ENCODE measurements around the gene NFATC3. TPM values are rescaled to one million over a fixed set of nuclear protein-coding genes. Genes with fewer than 3 reads are reported as not detected.

NFATC3 gene
- total and polyA plus RNA-seq, 2 donors (not counting 1 experiment from before 2014, with no cell fraction given), result 33.4 to 115 TPM

GRCh38 chr16:68267612-68268405 is 182.6 kb downstream of the NFATC3 start:
- ATAC-seq (ENCODE audit: low read depth), result no peak
- Histone ChIP-seq H3K9ac (ENCODE audit: low read length) (no peak overlapping the region), H3K4me1 (ENCODE audit: control insufficient read depth in 2 of 2, insufficient read depth in 2 of 2, low read length in 2 of 2) (peaks cover 27 to 47% of the 10 kb centered on the region in 2 donors), H3K9me3 (ENCODE audit: control extremely low read depth in 1 of 3, control insufficient read depth in 2 of 3, insufficient read depth in 1 of 3, low read length in 2 of 3) (peaks cover 0 to 4% (median 0%) of the 10 kb centered on the region in 3 donors), H3K4me3 (ENCODE audit: control extremely low read depth in 1 of 5, extremely low read depth in 1 of 5, insufficient read depth in 1 of 5, low read depth in 2 of 5, low read length in 4 of 5) (no peak overlapping the region), H3K36me3 (replicated peaks in 1 of 2; ENCODE audit: control extremely low read depth in 1 of 2, control insufficient read depth in 1 of 2, extremely low read depth in 1 of 2, insufficient read depth in 2 of 2, low read length in 1 of 2) (peaks cover 0 to 29% of the 10 kb centered on the region in 2 experiments), H2AFZ (ENCODE audit: insufficient read depth, low read depth, low read length, poor library complexity, severe bottlenecking) (no peak overlapping the region), H3K27me3 (replicated peaks in 1 of 4; ENCODE audit: control extremely low read depth in 1 of 4, control insufficient read depth in 3 of 4, insufficient read depth in 4 of 4, low read length in 3 of 4) (no peaks in the 10 kb centered on the region), H3K27ac (ENCODE audit: low read length in 2 of 2) (peak overlapping the region in 1 of 2 donors; percentile 17), H3K4me2 (replicated peaks; ENCODE audit: low read depth, low read length, poor library complexity, severe bottlenecking) (no peak overlapping the region), H3K79me2 (ENCODE audit: control insufficient read depth, insufficient read depth, low read length) (peaks cover 97% of the 10 kb centered on the region), H4K20me1 (ENCODE audit: control insufficient read depth, insufficient read depth, low read length, poor library complexity, severe bottlenecking) (peaks cover 24% of the 10 kb centered on the region)
- DNase-seq, result no peak
- no peak overlapping the region for H3K4me3 Mint-ChIP-seq
- intact Hi-C loops (cut with micrococcal nuclease), result loop anchor here (10.0 kb wide), 1 partner anchor 257 kb away; no protein-coding TSS in a partner anchor
- 96% methylated on average over 2 of the region's 6 CpGs for WGBS (ENCODE audit: insufficient coverage)
- ChIA-PET CTCF (interaction anchor here (0.8 to 1.6 kb wide), 4 partner anchors 17 to 61 kb away, joined by 3 to 7 read pairs (median 4); partner anchors contain the start of genes PRMT7 and SLC7A6OS), POLR2A (interaction anchor here (0.6 kb wide), 1 partner anchor 16 kb away, joined by 3 read pairs; no protein-coding TSS in a partner anchor)
- H3K27me3 Mint-ChIP-seq, result no peaks in the 10 kb centered on the region
- TF ChIP-seq CTCF (IDR thresholded peaks at IDR 0.05) (no peak), EZH2 (IDR thresholded peaks at IDR 0.05; ENCODE audit: borderline replicate concordance, insufficient read depth, low read depth, low read length, poor library complexity, severe bottlenecking) (no peak)
- H3K4me1 Mint-ChIP-seq, result peaks cover 54% of the 10 kb centered on the region
- peak overlapping the region; percentile 66 for H3K27ac Mint-ChIP-seq
- H3K9me3 Mint-ChIP-seq (ENCODE audit: insufficient read depth), result no peaks in the 10 kb centered on the region

- 83% methylated on average over 2 of the region's 4 CpGs for WGBS (ENCODE audit: insufficient coverage)
- Histone ChIP-seq H3K9me3 (ENCODE audit: control extremely low read depth in 1 of 3, control insufficient read depth in 2 of 3, insufficient read depth in 1 of 3, low read length in 2 of 3) (no peaks in the 10 kb centered on the region), H3K4me3 (ENCODE audit: control extremely low read depth in 1 of 5, extremely low read depth in 1 of 5, insufficient read depth in 1 of 5, low read depth in 2 of 5, low read length in 4 of 5) (no peak overlapping the region), H2AFZ (ENCODE audit: insufficient read depth, low read depth, low read length, poor library complexity, severe bottlenecking) (no peak overlapping the region), H3K79me2 (ENCODE audit: control insufficient read depth, insufficient read depth, low read length) (peaks cover 99% of the 10 kb centered on the region), H3K9ac (ENCODE audit: low read length) (no peak overlapping the region), H3K36me3 (replicated peaks in 1 of 2; ENCODE audit: control extremely low read depth in 1 of 2, control insufficient read depth in 1 of 2, extremely low read depth in 1 of 2, insufficient read depth in 2 of 2, low read length in 1 of 2) (peaks cover 8 to 46% of the 10 kb centered on the region in 2 experiments), H3K27ac (ENCODE audit: low read length in 2 of 2) (peak overlapping the region; percentile 6 to 71), H3K4me1 (ENCODE audit: control insufficient read depth in 2 of 2, insufficient read depth in 2 of 2, low read length in 2 of 2) (peaks cover 40 to 56% of the 10 kb centered on the region in 2 donors), H3K4me2 (replicated peaks; ENCODE audit: low read depth, low read length, poor library complexity, severe bottlenecking) (no peak overlapping the region), H4K20me1 (ENCODE audit: control insufficient read depth, insufficient read depth, low read length, poor library complexity, severe bottlenecking) (peaks cover 39% of the 10 kb centered on the region), H3K27me3 (replicated peaks in 1 of 4; ENCODE audit: control extremely low read depth in 1 of 4, control insufficient read depth in 3 of 4, insufficient read depth in 4 of 4, low read length in 3 of 4) (no peaks in the 10 kb centered on the region)
- Mint-ChIP-seq H3K4me3 (no peak overlapping the region), H3K9me3 (ENCODE audit: insufficient read depth) (no peaks in the 10 kb centered on the region), H3K27me3 (no peaks in the 10 kb centered on the region), H3K4me1 (peaks cover 61% of the 10 kb centered on the region), H3K27ac (no peak overlapping the region)
- DNase-seq (no peak), ATAC-seq (ENCODE audit: low read depth) (no peak)
- intact Hi-C loops (cut with micrococcal nuclease), result loop anchor here (10.0 kb wide), 1 partner anchor 255 kb away; no protein-coding TSS in a partner anchor
- ChIA-PET POLR2A (interaction anchor here (0.5 to 0.9 kb wide), 3 partner anchors 41 to 802 kb away, joined by 3 to 12 read pairs (median 3); partner anchors contain the start of genes PRMT7 and SLC7A6OS), CTCF (interaction anchor here (0.8 to 1.5 kb wide), 4 partner anchors 11 to 57 kb away, joined by 3 to 4 read pairs (median 3); no protein-coding TSS in a partner anchor)
- TF ChIP-seq CTCF (IDR thresholded peaks at IDR 0.05) (no peak), EZH2 (IDR thresholded peaks at IDR 0.05; ENCODE audit: borderline replicate concordance, insufficient read depth, low read depth, low read length, poor library complexity, severe bottlenecking) (no peak)
Measured at GRCh38 chr16:68269793-68270192, 184.6 kb downstream of the NFATC3 start.

Data from B cell (primary cell).